ENCODE data around the gene PCDH9. TPM values are rescaled to one million over a fixed set of nuclear protein-coding genes. Genes with fewer than 3 reads are reported as not detected.

PCDH9 gene
- total RNA-seq, 1 donor from 2014 or later: 6.8 TPM

DNA sequence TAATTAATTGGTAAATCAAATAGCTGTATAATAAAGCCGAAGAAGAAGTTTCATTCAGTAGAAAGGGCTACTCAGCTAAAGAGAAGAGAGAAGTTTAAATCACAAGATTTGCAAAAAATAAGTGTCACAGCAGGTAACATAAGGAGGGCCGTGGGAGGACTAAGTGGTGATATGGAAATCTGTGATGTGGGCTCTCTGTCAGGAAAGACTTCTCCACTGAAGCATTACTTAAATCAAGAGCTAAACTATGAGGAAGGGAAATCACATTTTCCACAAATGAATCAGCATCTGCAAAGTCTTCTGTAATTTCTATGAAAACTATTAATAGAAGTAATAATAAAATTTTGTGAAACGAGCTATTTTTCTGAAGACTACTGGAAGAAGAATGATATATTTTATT is 153.8 kb downstream of the PCDH9 start:
- Histone ChIP-seq H3K4me3 (ENCODE audit: low read length in 3 of 3) (no peak overlapping the region), H3K9me3 (ENCODE audit: control insufficient read depth in 3 of 3, low read length in 3 of 3) (no peaks in the 10 kb centered on the region), H3K4me1 (ENCODE audit: control insufficient read depth in 3 of 3, insufficient read depth in 3 of 3, low read length in 3 of 3) (no peaks in the 10 kb centered on the region), H3K27me3 (ENCODE audit: control insufficient read depth in 3 of 3, insufficient read depth in 3 of 3, low read length in 3 of 3) (no peaks in the 10 kb centered on the region), H3K36me3 (ENCODE audit: control insufficient read depth in 3 of 3, insufficient read depth in 3 of 3, low read length in 3 of 3) (no peaks in the 10 kb centered on the region), H3K27ac (ENCODE audit: low read depth, low read length) (no peak overlapping the region), H3K9ac (ENCODE audit: low read depth in 1 of 3, low read length in 3 of 3) (no peak overlapping the region)

DNA sequence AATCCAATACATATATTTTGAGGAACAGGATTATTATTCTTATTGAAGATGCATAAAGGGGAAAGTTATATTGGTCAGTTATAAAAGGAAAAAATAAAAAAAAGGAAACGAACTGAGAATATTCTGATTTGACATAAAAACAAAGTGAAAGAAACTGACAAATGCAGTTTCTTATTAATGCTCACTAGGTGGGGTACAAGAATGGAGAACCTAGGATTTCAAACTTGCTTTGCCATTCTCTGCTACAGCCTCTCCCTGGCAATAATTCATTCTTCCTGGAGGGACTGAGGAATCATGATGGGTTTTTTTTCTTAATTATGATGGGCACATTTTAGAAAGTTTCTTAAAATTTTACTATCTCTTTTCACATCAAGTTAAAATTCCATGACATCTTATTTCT is 154.9 kb downstream of the PCDH9 start:
- H3K4me3 ChIP-seq (ENCODE audit: low read length in 3 of 3): no peak overlapping the region
- no peak overlapping the region for H3K9ac ChIP-seq (ENCODE audit: low read depth in 1 of 3, low read length in 3 of 3)
- H3K36me3 ChIP-seq (ENCODE audit: control insufficient read depth in 3 of 3, insufficient read depth in 3 of 3, low read length in 3 of 3): no peaks in the 10 kb centered on the region
- H3K27me3 ChIP-seq (ENCODE audit: control insufficient read depth in 3 of 3, insufficient read depth in 3 of 3, low read length in 3 of 3): no peaks in the 10 kb centered on the region
- no peak overlapping the region for H3K27ac ChIP-seq (ENCODE audit: low read depth, low read length)
- H3K9me3 ChIP-seq (ENCODE audit: control insufficient read depth in 3 of 3, low read length in 3 of 3): no peaks in the 10 kb centered on the region
- no peaks in the 10 kb centered on the region for H3K4me1 ChIP-seq (ENCODE audit: control insufficient read depth in 3 of 3, insufficient read depth in 3 of 3, low read length in 3 of 3)

DNA sequence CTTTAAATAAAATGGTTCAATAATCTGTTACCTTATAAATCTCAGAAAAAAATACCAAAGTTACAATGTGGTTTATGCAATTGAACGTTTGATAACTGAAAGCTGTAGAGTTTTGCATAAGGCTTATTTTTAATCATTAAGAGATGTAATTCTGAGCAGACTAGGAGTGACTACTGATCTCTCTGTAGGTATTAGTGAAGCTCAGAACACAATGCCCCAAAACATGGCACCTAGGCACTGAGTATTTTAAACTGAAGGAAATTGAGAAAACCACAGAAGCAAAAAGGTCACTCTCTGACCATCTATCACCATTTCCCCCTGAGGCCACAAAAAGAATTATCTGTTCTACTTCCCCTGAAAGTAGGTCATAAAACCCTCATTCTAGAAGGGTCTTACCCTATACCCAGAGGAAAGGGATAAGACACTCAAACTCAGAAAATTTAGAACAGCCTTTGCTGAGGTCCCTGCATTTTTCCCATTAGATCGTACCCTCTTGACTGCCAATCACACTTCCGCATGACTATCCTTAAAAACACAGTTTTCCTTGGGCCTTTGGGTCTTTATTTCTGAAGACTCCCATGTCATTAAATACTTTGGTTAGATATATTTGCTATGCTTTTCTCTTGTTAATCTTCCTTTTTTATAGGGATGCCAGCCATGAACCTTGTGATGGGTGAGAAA is 158.1 kb downstream of the PCDH9 start:
- H3K4me1 ChIP-seq (ENCODE audit: control insufficient read depth in 3 of 3, insufficient read depth in 3 of 3, low read length in 3 of 3): no peaks in the 10 kb centered on the region
- H3K27me3 ChIP-seq (ENCODE audit: control insufficient read depth in 3 of 3, insufficient read depth in 3 of 3, low read length in 3 of 3): no peaks in the 10 kb centered on the region
- H3K36me3 ChIP-seq (ENCODE audit: control insufficient read depth in 3 of 3, insufficient read depth in 3 of 3, low read length in 3 of 3): no peaks in the 10 kb centered on the region
- no peak overlapping the region for H3K9ac ChIP-seq (ENCODE audit: low read depth in 1 of 3, low read length in 3 of 3)
- H3K27ac ChIP-seq (ENCODE audit: low read depth, low read length): no peak overlapping the region
- H3K4me3 ChIP-seq (ENCODE audit: low read length in 3 of 3): no peak overlapping the region
- H3K9me3 ChIP-seq (ENCODE audit: control insufficient read depth in 3 of 3, low read length in 3 of 3): no peaks in the 10 kb centered on the region

DNA sequence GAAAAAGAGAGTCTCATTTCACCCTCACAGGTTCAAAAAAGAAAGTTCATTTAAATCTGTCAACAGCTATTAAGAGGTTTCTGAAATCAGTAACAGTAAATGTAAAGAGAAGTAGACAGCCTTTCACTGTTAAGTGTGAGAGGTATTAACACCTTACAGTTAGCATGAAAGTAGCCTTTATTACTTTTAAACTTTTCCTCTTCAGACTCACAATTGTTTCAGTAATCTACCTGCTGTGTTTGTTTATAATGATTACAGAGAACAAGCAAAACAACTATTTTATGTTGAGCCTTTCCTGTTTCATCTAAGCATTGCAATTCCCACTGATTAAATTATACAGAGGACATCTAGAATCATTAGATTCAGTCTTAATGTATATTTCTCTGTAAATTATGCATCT is 159.8 kb downstream of the PCDH9 start:
- Histone ChIP-seq H3K4me3 (ENCODE audit: low read length in 3 of 3) (no peak overlapping the region), H3K9ac (ENCODE audit: low read depth in 1 of 3, low read length in 3 of 3) (no peak overlapping the region), H3K27ac (ENCODE audit: low read depth, low read length) (no peak overlapping the region), H3K4me1 (ENCODE audit: control insufficient read depth in 3 of 3, insufficient read depth in 3 of 3, low read length in 3 of 3) (no peaks in the 10 kb centered on the region), H3K9me3 (ENCODE audit: control insufficient read depth in 3 of 3, low read length in 3 of 3) (no peaks in the 10 kb centered on the region), H3K27me3 (ENCODE audit: control insufficient read depth in 3 of 3, insufficient read depth in 3 of 3, low read length in 3 of 3) (no peaks in the 10 kb centered on the region), H3K36me3 (ENCODE audit: control insufficient read depth in 3 of 3, insufficient read depth in 3 of 3, low read length in 3 of 3) (no peaks in the 10 kb centered on the region)

DNA sequence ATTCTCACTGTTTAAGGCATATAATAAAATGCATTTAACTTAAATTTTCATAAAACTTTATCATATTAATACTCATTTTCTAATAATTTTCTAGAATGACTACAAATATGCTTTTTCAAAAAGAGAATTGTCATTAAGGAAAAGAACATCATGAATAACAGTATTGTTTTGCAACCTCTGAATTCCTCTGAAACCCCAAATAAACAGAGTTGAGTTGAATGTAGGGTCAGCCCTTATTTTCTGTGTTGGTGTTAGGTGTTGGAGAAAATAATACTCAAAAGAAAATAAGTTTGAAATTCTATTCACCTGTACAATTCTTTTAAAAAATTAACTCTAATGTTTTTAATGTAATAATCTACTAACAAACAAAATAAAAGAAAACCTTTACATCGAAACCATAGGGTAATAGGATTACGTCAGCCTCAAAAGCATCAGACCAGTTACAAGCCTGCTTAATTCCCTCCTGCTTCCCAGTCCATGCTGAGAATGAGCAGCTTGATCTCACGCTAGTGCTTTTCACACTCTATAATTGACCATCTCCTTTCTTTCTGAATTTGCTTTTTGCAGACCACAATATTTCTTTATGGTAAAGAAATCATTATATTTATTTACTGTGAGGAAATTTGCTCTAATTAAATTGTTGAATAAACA is 160.9 kb downstream of the PCDH9 start:
- Histone ChIP-seq H3K9ac (ENCODE audit: low read depth in 1 of 3, low read length in 3 of 3) (no peak overlapping the region), H3K36me3 (ENCODE audit: control insufficient read depth in 3 of 3, insufficient read depth in 3 of 3, low read length in 3 of 3) (no peaks in the 10 kb centered on the region), H3K4me1 (ENCODE audit: control insufficient read depth in 3 of 3, insufficient read depth in 3 of 3, low read length in 3 of 3) (no peaks in the 10 kb centered on the region), H3K9me3 (ENCODE audit: control insufficient read depth in 3 of 3, low read length in 3 of 3) (no peaks in the 10 kb centered on the region), H3K27me3 (ENCODE audit: control insufficient read depth in 3 of 3, insufficient read depth in 3 of 3, low read length in 3 of 3) (no peaks in the 10 kb centered on the region), H3K4me3 (ENCODE audit: low read length in 3 of 3) (no peak overlapping the region), H3K27ac (ENCODE audit: low read depth, low read length) (no peak overlapping the region)

DNA sequence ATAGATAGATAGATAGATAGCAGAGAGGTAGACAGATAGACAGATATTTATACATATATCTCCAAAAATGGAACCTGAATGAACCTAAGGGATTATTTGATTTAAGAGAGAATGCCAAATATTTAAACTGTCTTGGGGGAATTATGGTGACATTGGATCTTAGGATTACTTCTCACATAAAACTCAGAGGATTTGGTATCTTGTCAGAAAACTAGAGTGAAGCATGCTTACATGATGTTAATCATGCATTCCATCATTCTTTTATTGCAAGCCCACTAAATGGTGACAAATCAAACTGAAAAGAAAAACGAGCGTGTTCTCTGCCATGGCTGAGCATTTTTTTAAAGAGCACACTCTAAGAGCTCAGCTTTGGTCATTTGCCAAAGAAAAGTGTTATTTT is 165.2 kb downstream of the PCDH9 start:
- Histone ChIP-seq H3K36me3 (ENCODE audit: control insufficient read depth in 3 of 3, insufficient read depth in 3 of 3, low read length in 3 of 3) (no peaks in the 10 kb centered on the region), H3K4me3 (ENCODE audit: low read length in 3 of 3) (no peak overlapping the region), H3K27ac (ENCODE audit: low read depth, low read length) (no peak overlapping the region), H3K9ac (ENCODE audit: low read depth in 1 of 3, low read length in 3 of 3) (no peak overlapping the region), H3K9me3 (ENCODE audit: control insufficient read depth in 3 of 3, low read length in 3 of 3) (no peaks in the 10 kb centered on the region), H3K27me3 (ENCODE audit: control insufficient read depth in 3 of 3, insufficient read depth in 3 of 3, low read length in 3 of 3) (no peaks in the 10 kb centered on the region), H3K4me1 (ENCODE audit: control insufficient read depth in 3 of 3, insufficient read depth in 3 of 3, low read length in 3 of 3) (no peaks in the 10 kb centered on the region)

DNA sequence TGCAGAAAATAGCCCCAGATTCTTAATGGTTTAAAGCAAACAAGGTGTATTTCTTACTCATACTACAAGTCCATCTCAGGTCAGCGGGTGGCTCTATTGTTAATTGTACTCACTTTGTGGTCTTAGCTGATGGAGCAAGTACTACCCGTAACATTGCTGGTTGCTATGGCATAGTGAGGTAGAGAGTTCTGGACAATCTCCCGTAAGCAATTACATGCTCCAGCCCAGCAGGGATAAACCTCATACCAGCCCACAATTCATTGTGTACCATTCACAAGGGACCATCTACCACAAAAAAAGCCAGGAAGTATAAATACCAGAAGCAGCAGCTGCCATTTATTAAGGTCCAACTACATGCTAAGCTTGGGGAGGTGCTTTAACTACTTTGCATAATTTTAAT is 167.1 kb downstream of the PCDH9 start:
- H3K9me3 ChIP-seq (ENCODE audit: control insufficient read depth in 3 of 3, low read length in 3 of 3): no peaks in the 10 kb centered on the region
- no peak overlapping the region for H3K4me3 ChIP-seq (ENCODE audit: low read length in 3 of 3)
- H3K36me3 ChIP-seq (ENCODE audit: control insufficient read depth in 3 of 3, insufficient read depth in 3 of 3, low read length in 3 of 3): no peaks in the 10 kb centered on the region
- H3K27ac ChIP-seq (ENCODE audit: low read depth, low read length): no peak overlapping the region
- no peak overlapping the region for H3K9ac ChIP-seq (ENCODE audit: low read depth in 1 of 3, low read length in 3 of 3)
- H3K27me3 ChIP-seq (ENCODE audit: control insufficient read depth in 3 of 3, insufficient read depth in 3 of 3, low read length in 3 of 3): no peaks in the 10 kb centered on the region
- no peaks in the 10 kb centered on the region for H3K4me1 ChIP-seq (ENCODE audit: control insufficient read depth in 3 of 3, insufficient read depth in 3 of 3, low read length in 3 of 3)

DNA sequence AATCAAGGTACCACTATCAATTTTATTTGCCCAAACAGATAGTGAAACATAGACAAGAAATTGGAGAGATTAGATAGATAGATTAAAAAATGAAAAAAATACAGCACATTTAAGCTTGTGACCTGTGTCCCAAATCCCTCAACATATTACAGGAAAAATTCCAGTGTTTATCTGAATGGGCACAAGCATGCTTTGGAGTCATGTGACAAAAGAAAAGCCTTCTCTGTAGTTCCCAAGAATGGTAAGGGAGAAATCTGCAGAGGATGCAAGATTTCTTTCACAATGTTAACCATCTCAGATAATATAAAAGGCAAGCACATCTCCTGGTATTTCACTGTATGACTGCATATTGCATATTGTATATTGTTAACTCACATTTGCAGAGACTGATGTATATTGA is 168.0 kb downstream of the PCDH9 start:
- Histone ChIP-seq H3K9me3 (ENCODE audit: control insufficient read depth in 3 of 3, low read length in 3 of 3) (no peaks in the 10 kb centered on the region), H3K36me3 (ENCODE audit: control insufficient read depth in 3 of 3, insufficient read depth in 3 of 3, low read length in 3 of 3) (no peaks in the 10 kb centered on the region), H3K9ac (ENCODE audit: low read depth in 1 of 3, low read length in 3 of 3) (no peak overlapping the region), H3K4me3 (ENCODE audit: low read length in 3 of 3) (no peak overlapping the region), H3K27ac (ENCODE audit: low read depth, low read length) (no peak overlapping the region), H3K4me1 (ENCODE audit: control insufficient read depth in 3 of 3, insufficient read depth in 3 of 3, low read length in 3 of 3) (no peaks in the 10 kb centered on the region), H3K27me3 (ENCODE audit: control insufficient read depth in 3 of 3, insufficient read depth in 3 of 3, low read length in 3 of 3) (no peaks in the 10 kb centered on the region)

DNA sequence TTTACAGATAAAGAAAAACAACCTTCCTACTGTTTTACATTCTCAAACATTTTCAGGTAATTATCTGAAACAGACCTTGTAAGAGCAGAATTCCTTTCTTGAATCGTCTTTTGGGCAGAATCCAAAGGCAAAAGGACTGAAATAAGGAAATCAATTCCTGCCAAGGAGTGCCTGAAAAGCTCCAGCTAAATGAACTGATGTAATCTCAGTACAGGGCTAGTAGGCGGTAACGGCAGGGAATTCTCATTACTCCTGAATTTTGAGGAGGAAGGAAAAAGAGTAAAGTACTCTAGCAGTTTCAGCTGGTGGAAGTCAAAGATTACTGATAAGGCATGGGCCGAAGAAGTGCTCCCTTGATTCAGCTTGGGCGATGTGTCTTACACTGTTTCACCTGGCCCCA is 168.4 kb downstream of the PCDH9 start:
- no peaks in the 10 kb centered on the region for H3K9me3 ChIP-seq (ENCODE audit: control insufficient read depth in 3 of 3, low read length in 3 of 3)
- no peak overlapping the region for H3K27ac ChIP-seq (ENCODE audit: low read depth, low read length)
- H3K27me3 ChIP-seq (ENCODE audit: control insufficient read depth in 3 of 3, insufficient read depth in 3 of 3, low read length in 3 of 3): no peaks in the 10 kb centered on the region
- H3K4me3 ChIP-seq (ENCODE audit: low read length in 3 of 3): no peak overlapping the region
- H3K4me1 ChIP-seq (ENCODE audit: control insufficient read depth in 3 of 3, insufficient read depth in 3 of 3, low read length in 3 of 3): no peaks in the 10 kb centered on the region
- no peak overlapping the region for H3K9ac ChIP-seq (ENCODE audit: low read depth in 1 of 3, low read length in 3 of 3)
- no peaks in the 10 kb centered on the region for H3K36me3 ChIP-seq (ENCODE audit: control insufficient read depth in 3 of 3, insufficient read depth in 3 of 3, low read length in 3 of 3)

DNA sequence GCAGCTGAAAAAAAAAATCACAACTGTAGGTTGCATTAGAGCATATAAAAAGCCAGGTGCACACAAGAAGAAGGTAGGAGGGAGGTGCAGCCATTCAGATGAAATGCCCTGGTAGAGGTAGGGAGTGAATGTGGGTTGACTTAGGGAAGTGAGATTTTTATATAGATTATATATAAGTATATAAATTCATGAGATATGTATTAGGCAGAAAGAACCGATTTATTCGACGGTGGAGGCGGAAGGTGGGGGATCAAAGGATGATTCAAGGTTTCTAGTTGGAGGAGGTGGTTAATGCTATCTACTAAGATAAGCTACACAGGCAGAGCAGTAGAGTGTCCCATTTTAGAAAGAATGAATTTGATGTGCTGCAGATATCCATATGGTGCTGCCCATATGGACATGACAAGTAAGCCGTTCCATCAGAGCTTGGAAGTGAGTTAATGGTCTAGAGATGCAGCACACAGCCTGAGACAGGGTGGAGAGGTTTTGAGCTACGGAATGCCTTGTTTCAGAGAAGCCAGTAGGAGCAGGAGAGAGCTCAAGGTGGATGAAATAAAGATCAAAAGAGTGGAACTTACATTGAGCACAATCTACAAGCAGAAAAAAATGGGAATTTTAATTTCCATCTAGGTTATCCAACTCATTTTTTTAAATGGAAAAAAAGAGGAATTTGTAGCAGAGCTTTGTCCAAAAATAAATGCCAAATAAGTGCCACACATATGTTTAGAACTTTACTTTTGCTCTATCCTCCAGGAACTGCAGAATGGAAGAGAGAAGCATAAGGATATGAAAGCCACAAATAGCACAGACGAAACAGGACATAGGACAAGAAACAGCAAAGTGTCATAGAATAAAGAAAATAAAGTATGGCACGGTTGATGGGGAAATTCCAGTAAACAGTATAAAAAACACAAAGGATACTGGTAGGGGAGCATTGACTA is 177.3 kb downstream of the PCDH9 start:
- Histone ChIP-seq H3K9ac (ENCODE audit: low read depth in 1 of 3, low read length in 3 of 3) (no peak overlapping the region), H3K4me3 (ENCODE audit: low read length in 3 of 3) (no peak overlapping the region), H3K27ac (ENCODE audit: low read depth, low read length) (no peak overlapping the region), H3K4me1 (ENCODE audit: control insufficient read depth in 3 of 3, insufficient read depth in 3 of 3, low read length in 3 of 3) (no peaks in the 10 kb centered on the region), H3K9me3 (ENCODE audit: control insufficient read depth in 3 of 3, low read length in 3 of 3) (no peaks in the 10 kb centered on the region), H3K27me3 (ENCODE audit: control insufficient read depth in 3 of 3, insufficient read depth in 3 of 3, low read length in 3 of 3) (no peaks in the 10 kb centered on the region), H3K36me3 (ENCODE audit: control insufficient read depth in 3 of 3, insufficient read depth in 3 of 3, low read length in 3 of 3) (no peaks in the 10 kb centered on the region)
